Measurements from ENCODE around the gene RBPJ.
"Not testable (repeated sequence)": the region's sequence is repeated elsewhere in the genome, so short reads cannot be mapped to it uniquely, and the experiment has no call there.

The RBPJ gene

GRCh38 chr4:26315316-26315932 is 5.4 kb upstream of the RBPJ start:
- not testable (repeated sequence) for DNase-seq (ENCODE audit: low spot score); H3K27ac Mint-ChIP-seq; H3K4me3 Mint-ChIP-seq; H3K27me3 Mint-ChIP-seq (ENCODE audit: low read depth)
- peaks cover 24% of the 10 kb centered on the region for H3K36me3 Mint-ChIP-seq (ENCODE audit: low read depth)
- H3K4me1 Mint-ChIP-seq (ENCODE audit: low read depth): peaks cover 30% of the 10 kb centered on the region
- peaks cover 30% of the 10 kb centered on the region for H3K9me3 Mint-ChIP-seq

- H3K27me3 Mint-ChIP-seq (ENCODE audit: low read depth): no peaks in the 10 kb centered on the region
- H3K9me3 Mint-ChIP-seq: peaks cover 30% of the 10 kb centered on the region
- peaks cover 30% of the 10 kb centered on the region for H3K36me3 Mint-ChIP-seq (ENCODE audit: low read depth)
- no peak for DNase-seq (ENCODE audit: low spot score)
- peak overlapping the region; percentile 69 for H3K27ac Mint-ChIP-seq
- peak overlapping the region; percentile 33 for H3K4me3 Mint-ChIP-seq
- peaks cover 24% of the 10 kb centered on the region for H3K4me1 Mint-ChIP-seq (ENCODE audit: low read depth)
Observed at GRCh38 chr4:26317766-26318165, 3.0 kb upstream of the RBPJ start.

GRCh38 chr4:26319467-26319948 is 1.3 kb upstream of the RBPJ start:
- Mint-ChIP-seq H3K27me3 (ENCODE audit: low read depth) (no peaks in the 10 kb centered on the region), H3K4me1 (ENCODE audit: low read depth) (peaks cover 33% of the 10 kb centered on the region), H3K36me3 (ENCODE audit: low read depth) (peaks cover 39% of the 10 kb centered on the region), H3K4me3 (peak overlapping the region; percentile 96), H3K9me3 (peaks cover 26% of the 10 kb centered on the region), H3K27ac (peak overlapping the region; percentile 99)
- DNase-seq (ENCODE audit: low spot score): peak; percentile 98

GRCh38 chr4:26319949-26320537 is 771 bp upstream of the RBPJ start:
- DNase-seq (ENCODE audit: low spot score): no peak
- no peaks in the 10 kb centered on the region for H3K27me3 Mint-ChIP-seq (ENCODE audit: low read depth)
- peaks cover 38% of the 10 kb centered on the region for H3K36me3 Mint-ChIP-seq (ENCODE audit: low read depth)
- peak overlapping the region; percentile 99 for H3K27ac Mint-ChIP-seq
- H3K9me3 Mint-ChIP-seq: peaks cover 24% of the 10 kb centered on the region
- H3K4me1 Mint-ChIP-seq (ENCODE audit: low read depth): peaks cover 35% of the 10 kb centered on the region
- peak overlapping the region; percentile 96 for H3K4me3 Mint-ChIP-seq

GRCh38 chr4:26321373-26322221 is 783 bp downstream of the RBPJ start:
- H3K4me1 Mint-ChIP-seq (ENCODE audit: low read depth): peaks cover 41% of the 10 kb centered on the region
- H3K27me3 Mint-ChIP-seq (ENCODE audit: low read depth): no peaks in the 10 kb centered on the region
- peak overlapping the region; percentile 100 for H3K4me3 Mint-ChIP-seq
- peak; percentile 33 for DNase-seq (ENCODE audit: low spot score)
- H3K27ac Mint-ChIP-seq: peak overlapping the region; percentile 99
- peaks cover 14% of the 10 kb centered on the region for H3K9me3 Mint-ChIP-seq
- H3K36me3 Mint-ChIP-seq (ENCODE audit: low read depth): peaks cover 31% of the 10 kb centered on the region

- H3K36me3 Mint-ChIP-seq (ENCODE audit: low read depth): peaks cover 27% of the 10 kb centered on the region
- H3K9me3 Mint-ChIP-seq: peaks cover 8% of the 10 kb centered on the region
- H3K27me3 Mint-ChIP-seq (ENCODE audit: low read depth): no peaks in the 10 kb centered on the region
- peak; percentile 30 for DNase-seq (ENCODE audit: low spot score)
- H3K27ac Mint-ChIP-seq: peak overlapping the region; percentile 99
- H3K4me3 Mint-ChIP-seq: peak overlapping the region; percentile 100
- H3K4me1 Mint-ChIP-seq (ENCODE audit: low read depth): peaks cover 41% of the 10 kb centered on the region
Observed at GRCh38 chr4:26322346-26322745, 1.5 kb downstream of the RBPJ start.

- H3K4me1 Mint-ChIP-seq (ENCODE audit: low read depth): peaks cover 37% of the 10 kb centered on the region
- H3K27me3 Mint-ChIP-seq (ENCODE audit: low read depth): no peaks in the 10 kb centered on the region
- H3K36me3 Mint-ChIP-seq (ENCODE audit: low read depth): peaks cover 23% of the 10 kb centered on the region
- H3K9me3 Mint-ChIP-seq: no peaks in the 10 kb centered on the region
- no peak for DNase-seq (ENCODE audit: low spot score)
- peak overlapping the region; percentile 100 for H3K4me3 Mint-ChIP-seq
- peak overlapping the region; percentile 81 for H3K27ac Mint-ChIP-seq
Observed at GRCh38 chr4:26323821-26324220, 3.0 kb downstream of the RBPJ start.

GRCh38 chr4:26325191-26325590 is 4.4 kb downstream of the RBPJ start:
- Mint-ChIP-seq H3K27ac (peak overlapping the region; percentile 76), H3K4me1 (ENCODE audit: low read depth) (peaks cover 38% of the 10 kb centered on the region), H3K36me3 (ENCODE audit: low read depth) (peaks cover 23% of the 10 kb centered on the region), H3K27me3 (ENCODE audit: low read depth) (no peaks in the 10 kb centered on the region), H3K9me3 (no peaks in the 10 kb centered on the region), H3K4me3 (peak overlapping the region; percentile 70)
- DNase-seq (ENCODE audit: low spot score): peak; percentile 40

- Mint-ChIP-seq H3K27me3 (ENCODE audit: low read depth) (no peaks in the 10 kb centered on the region), H3K4me1 (ENCODE audit: low read depth) (peaks cover 53% of the 10 kb centered on the region), H3K36me3 (ENCODE audit: low read depth) (peaks cover 19% of the 10 kb centered on the region), H3K27ac (peak overlapping the region; percentile 48), H3K4me3 (no peak overlapping the region), H3K9me3 (no peaks in the 10 kb centered on the region)
- no peak for DNase-seq (ENCODE audit: low spot score)
Observed at GRCh38 chr4:26326791-26327190, 6.0 kb downstream of the RBPJ start.

GRCh38 chr4:26330186-26330787 is 9.5 kb downstream of the RBPJ start:
- DNase-seq (ENCODE audit: low spot score): no peak

GRCh38 chr4:26330946-26331345 is 10.1 kb downstream of the RBPJ start:
- Mint-ChIP-seq H3K4me1 (ENCODE audit: low read depth) (peaks cover 44% of the 10 kb centered on the region), H3K9me3 (no peaks in the 10 kb centered on the region), H3K27me3 (ENCODE audit: low read depth) (no peaks in the 10 kb centered on the region), H3K4me3 (no peak overlapping the region), H3K27ac (no peak overlapping the region), H3K36me3 (ENCODE audit: low read depth) (peaks cover 2% of the 10 kb centered on the region)
- no peak for DNase-seq (ENCODE audit: low spot score)

More at GRCh38 chr4:26330186-26330787, 9.5 kb downstream of the RBPJ start:
- H3K4me3 Mint-ChIP-seq: no peak overlapping the region
- H3K36me3 Mint-ChIP-seq (ENCODE audit: low read depth): peaks cover 2% of the 10 kb centered on the region
- H3K9me3 Mint-ChIP-seq: no peaks in the 10 kb centered on the region
- no peaks in the 10 kb centered on the region for H3K27me3 Mint-ChIP-seq (ENCODE audit: low read depth)
- H3K27ac Mint-ChIP-seq: no peak overlapping the region
- peaks cover 43% of the 10 kb centered on the region for H3K4me1 Mint-ChIP-seq (ENCODE audit: low read depth)

GRCh38 chr4:26331380-26331950 is 10.7 kb downstream of the RBPJ start:
- Mint-ChIP-seq H3K9me3 (no peaks in the 10 kb centered on the region), H3K4me3 (no peak overlapping the region), H3K36me3 (ENCODE audit: low read depth) (peaks cover 2% of the 10 kb centered on the region), H3K27me3 (ENCODE audit: low read depth) (no peaks in the 10 kb centered on the region), H3K27ac (peak overlapping the region; percentile 4), H3K4me1 (ENCODE audit: low read depth) (peaks cover 47% of the 10 kb centered on the region)
- DNase-seq (ENCODE audit: low spot score): no peak

- Mint-ChIP-seq H3K4me1 (ENCODE audit: low read depth) (peaks cover 47% of the 10 kb centered on the region), H3K4me3 (no peak overlapping the region), H3K27me3 (ENCODE audit: low read depth) (no peaks in the 10 kb centered on the region), H3K27ac (no peak overlapping the region), H3K36me3 (ENCODE audit: low read depth) (peaks cover 3% of the 10 kb centered on the region), H3K9me3 (no peaks in the 10 kb centered on the region)
- no peak for DNase-seq (ENCODE audit: low spot score)
Observed at GRCh38 chr4:26334366-26334765, 13.6 kb downstream of the RBPJ start.

Data from T-helper 2 cell treated with Interferon-gamma antibody and Interleukin-4, amounts not matched to agents 5 μg/mL and 100 μg/mL, for 36 hours (primary cell).